Panc1 (cell line): ENCODE data around the gene NFS1. TPM values are rescaled to one million over a fixed set of nuclear protein-coding genes. Genes with fewer than 3 reads are reported as not detected.
"Not testable (repeated sequence)": the region's sequence is repeated elsewhere in the genome, so short reads cannot be mapped to it uniquely, and the experiment has no call there.

ENCODE experiments used
- ATAC-seq: fragments of 200-7000 bp; cut with Tn5 transposase; 2 replicates; pipeline ENCODE4 v1.9.1; 2020; ENCODE audit warnings: mild to moderate bottlenecking, moderate library complexity
- BruUV-seq: library from RNA; stranded (reverse); fragments of 400-500 nt; replicated peaks from 2 replicates; lab custom pipeline; 2021; lab: Mats Ljungman, UMichigan
- CTCF ChIA-PET: fragments of 300-600 bp; sonication (Branson Sonifier 250); formaldehyde crosslinking; loops from one replicate; lab custom pipeline; 2022; ENCODE audit warnings: antibody characterized with exemption; lab: Charles Lee
- POLR2A ChIA-PET: fragments of 300-600 bp; sonication (Branson Sonifier 250); formaldehyde crosslinking; loops from one replicate; lab custom pipeline; 2022; ENCODE audit warnings: antibody characterized with exemption; lab: Charles Lee
- DNase-seq: peaks from one replicate; pipeline ENCODE4 v3.0.0-alpha.2; 2010; ENCODE audit warnings: low read depth, low spot score
- H3K27ac ChIP-seq: 2 replicates; pipeline ENCODE4 v1.5.1; 2011; ENCODE audit warnings: mild to moderate bottlenecking, low read length, inconsistent platforms
- H3K27me3 ChIP-seq: fragments of 200-500 bp; sonication (Bioruptor generic); 2 replicates; pipeline ENCODE4 v1.6.0; 2014; ENCODE audit warnings: low read length, inconsistent platforms; ENCODE audit not compliant: control insufficient read depth, insufficient read depth
- H3K36me3 ChIP-seq: fragments of 200-500 bp; sonication (Bioruptor generic); 2 replicates; pipeline ENCODE4 v1.5.1; 2014; ENCODE audit warnings: inconsistent platforms, mild to moderate bottlenecking, low read length, moderate library complexity; ENCODE audit not compliant: control insufficient read depth, insufficient read depth
- H3K4me1 ChIP-seq: 2 replicates; pipeline ENCODE4 v1.5.1; 2011; ENCODE audit warnings: inconsistent platforms, mild to moderate bottlenecking, low read length, moderate library complexity; ENCODE audit not compliant: control insufficient read depth, insufficient read depth
- H3K4me3 ChIP-seq, 2 experiments: 2 replicates each; pipeline ENCODE4 v1.5.1; 2011 to 2012; ENCODE audit warnings: low read depth in 2 of 2, low read length in 2 of 2, mild to moderate bottlenecking in 2 of 2, inconsistent platforms in 1 of 2, moderate library complexity in 1 of 2
- H3K9me3 ChIP-seq: fragments of 200-500 bp; sonication (Bioruptor generic); 2 replicates; pipeline ENCODE4 v1.5.1; 2014; ENCODE audit warnings: low read depth, mild to moderate bottlenecking, inconsistent platforms, low read length, moderate library complexity; ENCODE audit not compliant: control insufficient read depth, insufficient read depth
- CTCF ChIP-seq: fragments of 450-650 bp; IDR thresholded peaks from 2 replicates; pipeline ENCODE4 v1.5.1; 2017; ENCODE audit warnings: mild to moderate bottlenecking
- POLR2AphosphoS5 ChIP-seq: IDR thresholded peaks from 2 replicates; pipeline ENCODE4 v1.6.1; 2012; ENCODE audit warnings: mild to moderate bottlenecking, low read depth, low read length, moderate library complexity
- REST ChIP-seq, 2 experiments: IDR thresholded peaks; 2 replicates each; pipeline ENCODE4 v1.6.1; 2011 to 2012; ENCODE audit warnings: low read depth in 2 of 2, control low read depth in 1 of 2, low read length in 1 of 2, mild to moderate bottlenecking in 1 of 2, moderate library complexity in 1 of 2; ENCODE audit not compliant: insufficient read depth in 1 of 2
- SIN3A ChIP-seq: IDR thresholded peaks from 2 replicates; pipeline ENCODE4 v1.6.1; 2012; ENCODE audit warnings: low read depth, mild to moderate bottlenecking, low read length, moderate library complexity, borderline replicate concordance; ENCODE audit not compliant: insufficient read depth
- TCF7L2 ChIP-seq: IDR thresholded peaks from 2 replicates; pipeline ENCODE4 v1.6.1; 2011; ENCODE audit warnings: mild to moderate bottlenecking, low read depth, low read length, inconsistent platforms
- in situ Hi-C: cut with HindIII; loops from 2 replicates; pipeline ENCODE4 v1.10.0; 2016; ENCODE audit warnings: low sequenced_read_pairs, low pct_unique_long_range_greater_than_20kb
- intact Hi-C: fragments of 100-400 bp; cut with micrococcal nuclease; formaldehyde crosslinking; loops from one replicate; pipeline ENCODE4 v1.10.0; 2022; ENCODE audit not compliant: unreplicated experiment
- total RNA-seq: library from RNA; stranded (reverse); gene quantifications from one replicate; pipeline ENCODE4 v1.2.1, GENCODE V29; 2021; ENCODE audit not compliant: unreplicated experiment

The NFS1 gene
- total RNA-seq, 1 experiment from 2014 or later: 44.9 TPM

- intact Hi-C loops: no loop called here
- Histone ChIP-seq H3K4me3 (no peak overlapping the region), H3K27ac (no peak overlapping the region), H3K36me3 (peaks cover 60% of the 10 kb centered on the region), H3K27me3 (no peaks in the 10 kb centered on the region), H3K9me3 (no peaks in the 10 kb centered on the region), H3K4me1 (no peaks in the 10 kb centered on the region)
- in situ Hi-C loops: no loop called here
- ChIA-PET POLR2A (no interaction called here), CTCF (no interaction called here)
- BruUV-seq: no TSS peak
- ATAC-seq (no peak), DNase-seq (no peak)
- no peak for TF ChIP-seq TCF7L2
- TF ChIP-seq CTCF: no peak
- TF ChIP-seq SIN3A: no peak
- no peak for TF ChIP-seq POLR2AphosphoS5
- TF ChIP-seq REST (IDR thresholded peaks at IDR 0.05; ENCODE audit: insufficient read depth in 1 of 2, low read depth in 2 of 2, low read length in 1 of 2): no peak
Observed at GRCh38 chr20:35715652-35716051, 16.5 kb upstream of the NFS1 start.

GRCh38 chr20:35714127-35714526, 15.0 kb upstream of the NFS1 start:
- H3K4me3 ChIP-seq: no peak overlapping the region
- ATAC-seq: no peak
- in situ Hi-C loops (no loop called here), intact Hi-C loops (no loop called here)
- no peaks in the 10 kb centered on the region for H3K27me3 ChIP-seq
- DNase-seq: no peak
- H3K27ac ChIP-seq: no peak overlapping the region
- no TSS peak for BruUV-seq
- peaks cover 76% of the 10 kb centered on the region for H3K36me3 ChIP-seq
- no peak for TF ChIP-seq REST (IDR thresholded peaks at IDR 0.05; ENCODE audit: insufficient read depth in 1 of 2, low read depth in 2 of 2, low read length in 1 of 2)
- TF ChIP-seq SIN3A: no peak
- no peak for TF ChIP-seq POLR2AphosphoS5
- no peak for TF ChIP-seq CTCF
- no peak for TF ChIP-seq TCF7L2
- POLR2A ChIA-PET: no interaction called here
- no peaks in the 10 kb centered on the region for H3K9me3 ChIP-seq
- CTCF ChIA-PET: no interaction called here
- H3K4me1 ChIP-seq: no peaks in the 10 kb centered on the region

GRCh38 chr20:35713120-35713519, 14.0 kb upstream of the NFS1 start:
- BruUV-seq, ATAC-seq, in situ Hi-C loops, H3K27me3 ChIP-seq, H3K4me3 ChIP-seq, CTCF ChIA-PET, H3K9me3 ChIP-seq, H3K27ac ChIP-seq, H3K4me1 ChIP-seq, intact Hi-C loops, DNase-seq: not testable (repeated sequence)
- POLR2A ChIA-PET: interaction anchor here (0.6 to 0.7 kb wide), 2 partner anchors 12 to 97 kb away, joined by 5 to 12 read pairs; no protein-coding TSS in a partner anchor
- peaks cover 86% of the 10 kb centered on the region for H3K36me3 ChIP-seq
